Mucosa of descending colon (tissue), 3 donors: ENCODE measurements around the gene SDK1. TPM values are rescaled to one million over a fixed set of nuclear protein-coding genes. Genes with fewer than 3 reads are reported as not detected.

Experiments used
- ATAC-seq: fragments of 200-7000 bp; cut with Tn5 transposase; one replicate; pipeline ENCODE4 v1.9.1; 2020; ENCODE audit warnings: mild to moderate bottlenecking, moderate library complexity
- DNase-seq, 3 donors: peaks; one replicate each; pipeline ENCODE4 v3.0.0-alpha.2; 2020
- H3K36me3 ChIP-seq: fragments of 200-600 bp; one replicate; pipeline ENCODE4 v1.8.0; 2021; ENCODE audit warnings: low read depth, mild to moderate bottlenecking
- H3K4me1 ChIP-seq: fragments of 200-600 bp; one replicate; pipeline ENCODE4 v1.8.0; 2021; ENCODE audit warnings: low read depth, mild to moderate bottlenecking
- H3K4me3 ChIP-seq: fragments of 200-600 bp; one replicate; pipeline ENCODE4 v1.8.0; 2021; ENCODE audit warnings: mild to moderate bottlenecking
- H3K9me3 ChIP-seq: fragments of 200-600 bp; one replicate; pipeline ENCODE4 v1.8.0; 2021; ENCODE audit warnings: mild to moderate bottlenecking
- intact Hi-C, 2 donors: fragments of 100-400 bp; cut with DNase I in 1 of 2; cut with micrococcal nuclease in 1 of 2; formaldehyde crosslinking; loops; one replicate each; pipeline versions ENCODE4 v1.11.0 to v1.11.1; 2022; cut with DNase I, micrococcal nuclease
- total RNA-seq, 3 donors: library from RNA; stranded (reverse); fragmentation: NEBNext Ultra II Directional in 2 of 3; extraction: Animal tissue kit (Norgen Biotek cat#: 25700) in 2 of 3; gene quantifications; one replicate each; pipeline versions ENCODE4 v1.2.1 to v1.2.4, GENCODE V29; 2021 to 2023
- TF ChIP-seq, protein P1 (sequence below): fragments of 200-600 bp; IDR thresholded peaks from one replicate; pipeline ENCODE4 v1.8.0; 2022; ENCODE audit warnings: antibody characterized with exemption, mild to moderate bottlenecking
- donor health status: DM: no; HTN: no; CAD: no; lungs with moderate emphysema.
- donor health status: DM: no; HTN: no; CAD: no.
- donor health status: DM: no; HTN: yes; CAD: no.

The SDK1 gene
- total RNA-seq, 3 donors from 2014 or later = 2.7 to 20.2 (median 4.2) TPM

DNA sequence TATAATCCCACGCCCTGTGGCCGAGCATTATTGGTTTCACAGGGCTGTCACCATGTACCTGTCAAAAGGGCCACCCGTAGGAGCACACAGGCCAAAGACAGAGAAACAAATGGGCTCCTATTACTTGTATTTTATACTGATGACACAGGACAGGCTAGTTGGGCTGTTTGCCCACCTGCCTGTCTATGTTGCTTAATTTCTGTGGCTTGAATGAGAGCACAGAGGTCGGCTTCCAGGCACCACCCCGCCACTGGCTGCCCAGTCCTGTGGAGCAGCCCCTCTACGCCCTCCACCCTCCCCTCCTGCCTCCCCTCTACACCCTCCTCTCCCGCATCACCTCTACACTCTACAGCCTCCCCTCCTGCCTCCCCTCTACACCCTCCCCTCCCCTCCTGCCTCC is 652.9 kb downstream of the SDK1 start:
- intact Hi-C loops = no loop called here
- ATAC-seq (no peak), DNase-seq (no peak)
- Histone ChIP-seq H3K4me1 (no peaks in the 10 kb centered on the region), H3K36me3 (no peaks in the 10 kb centered on the region), H3K9me3 (no peaks in the 10 kb centered on the region), H3K4me3 (no peak overlapping the region)
- TF ChIP-seq, protein P1, sequence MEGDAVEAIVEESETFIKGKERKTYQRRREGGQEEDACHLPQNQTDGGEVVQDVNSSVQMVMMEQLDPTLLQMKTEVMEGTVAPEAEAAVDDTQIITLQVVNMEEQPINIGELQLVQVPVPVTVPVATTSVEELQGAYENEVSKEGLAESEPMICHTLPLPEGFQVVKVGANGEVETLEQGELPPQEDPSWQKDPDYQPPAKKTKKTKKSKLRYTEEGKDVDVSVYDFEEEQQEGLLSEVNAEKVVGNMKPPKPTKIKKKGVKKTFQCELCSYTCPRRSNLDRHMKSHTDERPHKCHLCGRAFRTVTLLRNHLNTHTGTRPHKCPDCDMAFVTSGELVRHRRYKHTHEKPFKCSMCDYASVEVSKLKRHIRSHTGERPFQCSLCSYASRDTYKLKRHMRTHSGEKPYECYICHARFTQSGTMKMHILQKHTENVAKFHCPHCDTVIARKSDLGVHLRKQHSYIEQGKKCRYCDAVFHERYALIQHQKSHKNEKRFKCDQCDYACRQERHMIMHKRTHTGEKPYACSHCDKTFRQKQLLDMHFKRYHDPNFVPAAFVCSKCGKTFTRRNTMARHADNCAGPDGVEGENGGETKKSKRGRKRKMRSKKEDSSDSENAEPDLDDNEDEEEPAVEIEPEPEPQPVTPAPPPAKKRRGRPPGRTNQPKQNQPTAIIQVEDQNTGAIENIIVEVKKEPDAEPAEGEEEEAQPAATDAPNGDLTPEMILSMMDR = no peak

DNA sequence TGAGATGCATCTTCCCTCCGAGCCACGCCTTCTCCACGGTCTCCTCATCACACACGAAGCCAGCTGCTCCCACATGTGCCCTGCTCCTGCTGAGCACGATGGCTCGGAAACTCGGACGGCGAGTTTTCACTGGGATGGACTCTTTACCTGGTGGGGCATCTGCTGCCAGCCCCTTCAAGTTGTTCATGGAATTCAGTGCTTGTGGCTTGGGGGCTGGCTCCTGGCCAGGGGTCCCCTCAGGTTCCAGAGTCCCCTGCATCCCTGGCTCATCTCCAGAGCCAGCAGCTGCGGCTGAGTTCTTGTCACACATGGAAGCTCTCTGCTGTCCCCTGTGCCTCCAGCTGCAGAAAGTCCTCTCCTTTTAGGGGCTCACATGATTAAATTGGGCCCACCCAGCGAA is 654.0 kb downstream of the SDK1 start:
- intact Hi-C loops = no loop called here

DNA sequence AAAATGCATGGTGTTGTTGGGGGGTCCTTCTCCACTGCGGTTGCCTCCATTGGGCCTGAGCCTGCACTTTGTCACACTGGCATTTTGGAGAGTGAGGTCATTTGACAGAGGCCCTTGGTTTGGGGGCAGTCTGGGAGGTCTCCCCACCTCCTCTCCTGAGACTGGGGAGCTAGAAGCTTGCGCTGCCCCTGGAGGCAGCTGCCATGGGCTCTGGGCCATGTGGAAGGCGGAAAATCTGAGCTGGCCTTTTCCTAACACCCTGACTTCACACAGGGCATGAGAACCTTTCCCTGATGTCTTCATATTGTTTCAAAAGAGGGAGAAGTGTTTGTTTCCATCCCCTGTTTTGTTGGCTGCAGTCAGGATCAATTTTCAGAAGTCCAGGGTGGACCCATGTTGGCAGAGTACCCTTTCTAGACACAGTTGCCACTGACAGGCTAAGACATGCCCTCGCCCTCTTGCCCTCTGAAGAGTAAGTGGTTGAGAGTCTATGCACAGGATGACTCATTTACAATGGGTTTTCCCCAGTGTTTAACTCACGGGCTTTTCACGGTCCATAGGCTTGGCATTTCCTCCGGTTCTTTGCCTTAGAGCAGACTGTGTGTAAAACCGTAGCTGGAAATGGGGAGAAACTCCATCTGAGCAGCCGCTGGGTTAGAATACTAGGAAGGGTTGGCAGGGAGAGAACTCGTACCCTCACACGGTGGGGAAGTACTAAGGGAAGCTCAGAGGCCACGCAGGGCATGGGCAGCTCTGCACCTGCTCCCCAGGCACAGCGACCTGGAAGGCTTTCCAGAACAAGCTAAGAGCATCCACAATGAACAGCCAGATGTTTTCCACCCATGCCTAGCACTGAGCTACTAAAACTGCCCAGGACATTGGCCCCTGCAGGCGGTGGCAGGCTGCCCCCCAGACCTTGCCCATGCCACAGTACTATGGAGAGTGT is 655.0 kb downstream of the SDK1 start:
- Histone ChIP-seq H3K9me3 (no peaks in the 10 kb centered on the region), H3K4me1 (no peaks in the 10 kb centered on the region), H3K4me3 (no peak overlapping the region), H3K36me3 (no peaks in the 10 kb centered on the region)
- DNase-seq = peak in 1 of 3 donors; percentile 18
- peak; percentile 91 for ATAC-seq
- TF ChIP-seq, protein P1 = no peak
- intact Hi-C loops = no loop called here

More for the DNA sequence above, 654.0 kb downstream of the SDK1 start:
- DNase-seq (no peak), ATAC-seq (no peak)
- Histone ChIP-seq H3K4me3 (no peak overlapping the region), H3K9me3 (no peaks in the 10 kb centered on the region), H3K4me1 (no peaks in the 10 kb centered on the region), H3K36me3 (no peaks in the 10 kb centered on the region)
- TF ChIP-seq, protein P1 = no peak

DNA sequence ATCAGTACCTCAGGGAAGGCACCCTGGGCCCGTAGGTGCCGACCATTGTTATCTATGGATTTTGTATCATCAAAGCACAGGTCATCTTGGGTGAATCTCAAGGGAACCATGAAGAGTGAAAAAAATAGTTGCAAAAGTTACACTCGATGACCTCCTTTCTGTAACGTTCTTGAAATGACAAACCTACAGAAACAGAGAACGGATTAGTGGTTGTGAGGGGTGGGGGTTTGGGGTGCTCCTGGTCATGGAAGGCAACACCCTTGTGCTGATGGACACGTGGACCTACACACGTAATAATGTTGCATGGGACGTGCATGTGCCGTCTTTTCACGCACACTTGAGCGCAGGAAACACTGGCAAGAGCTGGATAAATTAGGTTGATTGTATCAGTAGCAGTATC is 655.9 kb downstream of the SDK1 start:
- H3K4me1 ChIP-seq = no peaks in the 10 kb centered on the region
- no peaks in the 10 kb centered on the region for H3K9me3 ChIP-seq
- DNase-seq (no peak), ATAC-seq (no peak)
- H3K36me3 ChIP-seq = no peaks in the 10 kb centered on the region
- intact Hi-C loops = no loop called here
- no peak overlapping the region for H3K4me3 ChIP-seq
- TF ChIP-seq, protein P1 = no peak

DNA sequence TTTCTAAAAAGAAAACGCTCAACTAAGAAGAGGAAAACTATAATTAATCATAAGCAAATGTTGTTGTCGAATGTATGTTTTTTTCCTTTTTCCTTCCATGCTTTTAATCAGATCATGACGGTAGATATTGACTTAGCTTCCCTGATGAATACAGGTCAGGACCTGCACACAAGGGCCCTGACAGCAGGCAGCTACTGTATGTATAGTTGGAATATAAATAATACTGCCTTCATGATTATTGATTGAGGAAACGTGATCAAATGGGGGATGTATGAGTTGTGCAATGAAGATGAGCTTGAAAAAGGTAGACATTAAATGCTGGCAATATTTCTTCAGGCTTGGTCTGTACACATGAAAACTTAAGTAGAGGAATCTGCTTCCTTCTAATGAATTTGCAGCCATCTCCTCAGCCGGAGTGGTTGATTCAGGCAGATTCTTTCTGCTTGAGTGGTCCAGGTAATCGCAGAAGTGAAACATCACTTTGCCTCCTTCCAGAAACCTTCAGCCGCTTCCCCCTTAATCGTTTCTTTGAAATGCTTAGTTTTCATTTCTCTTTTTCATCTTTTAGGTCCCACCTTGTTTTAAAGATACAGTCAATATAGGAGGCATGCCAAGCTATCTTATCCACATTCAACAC is 656.5 kb downstream of the SDK1 start:
- DNase-seq (no peak), ATAC-seq (no peak)
- no peak overlapping the region for H3K4me3 ChIP-seq
- no peaks in the 10 kb centered on the region for H3K4me1 ChIP-seq
- H3K9me3 ChIP-seq = no peaks in the 10 kb centered on the region
- TF ChIP-seq, protein P1 = no peak
- no peaks in the 10 kb centered on the region for H3K36me3 ChIP-seq
- intact Hi-C loops = no loop called here
